Nephron (organoid): Measurements from ENCODE around the gene GTPBP10.

Experiments
- H3K27ac Mint-ChIP-seq, 3 experiments: 2 replicates each; pipeline ENCODE4 v1.8.0; 2020; ENCODE audit warnings: mixed read lengths in 3 of 3, mild to moderate bottlenecking in 2 of 3, moderate library complexity in 1 of 3
- H3K27me3 Mint-ChIP-seq: 2 replicates; pipeline ENCODE4 v1.8.0; 2021; ENCODE audit warnings: low read depth, mild to moderate bottlenecking, moderate library complexity, mixed read lengths
- H3K36me3 Mint-ChIP-seq: 2 replicates; pipeline ENCODE4 v1.8.0; 2020; ENCODE audit warnings: low read depth, mixed read lengths
- H3K4me1 Mint-ChIP-seq: 2 replicates; pipeline ENCODE4 v1.8.0; 2020; ENCODE audit warnings: mixed read lengths
- H3K4me3 Mint-ChIP-seq, 3 experiments: 2 replicates each; pipeline ENCODE4 v1.8.0; 2020; ENCODE audit warnings: mild to moderate bottlenecking in 3 of 3, mixed read lengths in 3 of 3, moderate library complexity in 2 of 3
- H3K9me3 Mint-ChIP-seq: 2 replicates; pipeline ENCODE4 v1.8.0; 2020; ENCODE audit warnings: mixed read lengths
- CTCF ChIP-seq, 3 experiments: fragments of 200-600 bp; sonication (generic); IDR thresholded peaks; one replicate each; pipeline ENCODE4 v1.5.0; 2021; ENCODE audit warnings: antibody characterized with exemption in 3 of 3; ENCODE audit not compliant: unreplicated experiment in 3 of 3

GTPBP10 gene, protein sequence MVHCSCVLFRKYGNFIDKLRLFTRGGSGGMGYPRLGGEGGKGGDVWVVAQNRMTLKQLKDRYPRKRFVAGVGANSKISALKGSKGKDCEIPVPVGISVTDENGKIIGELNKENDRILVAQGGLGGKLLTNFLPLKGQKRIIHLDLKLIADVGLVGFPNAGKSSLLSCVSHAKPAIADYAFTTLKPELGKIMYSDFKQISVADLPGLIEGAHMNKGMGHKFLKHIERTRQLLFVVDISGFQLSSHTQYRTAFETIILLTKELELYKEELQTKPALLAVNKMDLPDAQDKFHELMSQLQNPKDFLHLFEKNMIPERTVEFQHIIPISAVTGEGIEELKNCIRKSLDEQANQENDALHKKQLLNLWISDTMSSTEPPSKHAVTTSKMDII

DNA sequence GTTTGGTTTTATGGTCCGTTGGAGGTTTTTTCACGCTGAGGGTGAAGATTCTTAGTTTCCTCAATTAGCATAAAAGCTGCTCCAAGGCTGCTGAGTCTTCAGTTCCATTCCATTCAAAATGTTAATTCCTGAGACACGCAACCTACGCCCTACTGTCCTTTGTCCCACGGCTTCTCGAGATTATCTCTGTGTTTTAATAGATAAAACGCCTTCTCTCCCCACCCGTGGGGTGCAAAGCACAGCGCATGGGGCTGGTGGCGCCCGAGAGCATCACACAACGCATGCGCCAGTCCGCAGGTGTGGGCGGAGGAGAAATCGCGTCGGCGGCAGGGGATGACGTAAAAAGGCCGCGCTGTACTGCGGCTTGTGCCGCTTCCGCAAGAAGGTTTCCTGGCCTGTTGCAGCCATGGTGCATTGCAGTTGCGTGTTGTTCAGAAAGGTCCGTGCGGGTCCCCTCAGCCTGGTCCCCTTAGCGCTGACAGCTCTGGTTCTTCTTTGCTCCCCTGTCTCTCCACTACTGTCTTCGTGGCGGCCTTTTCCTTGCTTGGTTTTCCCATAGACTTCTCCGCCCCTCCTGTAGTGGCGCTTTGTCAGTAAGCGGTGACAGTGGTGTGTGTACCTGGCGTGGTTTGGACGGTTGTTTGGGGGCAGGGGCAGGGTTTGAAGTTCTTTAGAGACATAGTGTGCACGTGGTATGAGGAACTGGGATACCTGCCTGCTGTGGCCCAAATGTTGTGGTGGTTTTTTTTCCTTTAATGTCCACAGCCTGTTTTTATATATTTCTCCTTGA, at the start of gene GTPBP10:
Gene GTPBP10, plus strand, starts transcription at position 381 of the 790 bp plus-strand sequence. Its CDS starts 26 bp downstream, at position 407.
- peak; percentile 71 to 80 (median 73) for TF ChIP-seq CTCF (IDR thresholded peaks at IDR 0.05; ENCODE audit: unreplicated experiment in 3 of 3)
- Mint-ChIP-seq H3K4me1 (peaks cover 26% of the 10 kb centered on the region), H3K27me3 (no peaks in the 10 kb centered on the region), H3K36me3 (peaks cover 4% of the 10 kb centered on the region), H3K4me3 (peak within 1 kb of the TSS; percentile 96 to 100 (median 98)), H3K27ac (peak within 1 kb of the TSS; percentile 94 to 99 (median 95)), H3K9me3 (no peaks in the 10 kb centered on the region)

DNA sequence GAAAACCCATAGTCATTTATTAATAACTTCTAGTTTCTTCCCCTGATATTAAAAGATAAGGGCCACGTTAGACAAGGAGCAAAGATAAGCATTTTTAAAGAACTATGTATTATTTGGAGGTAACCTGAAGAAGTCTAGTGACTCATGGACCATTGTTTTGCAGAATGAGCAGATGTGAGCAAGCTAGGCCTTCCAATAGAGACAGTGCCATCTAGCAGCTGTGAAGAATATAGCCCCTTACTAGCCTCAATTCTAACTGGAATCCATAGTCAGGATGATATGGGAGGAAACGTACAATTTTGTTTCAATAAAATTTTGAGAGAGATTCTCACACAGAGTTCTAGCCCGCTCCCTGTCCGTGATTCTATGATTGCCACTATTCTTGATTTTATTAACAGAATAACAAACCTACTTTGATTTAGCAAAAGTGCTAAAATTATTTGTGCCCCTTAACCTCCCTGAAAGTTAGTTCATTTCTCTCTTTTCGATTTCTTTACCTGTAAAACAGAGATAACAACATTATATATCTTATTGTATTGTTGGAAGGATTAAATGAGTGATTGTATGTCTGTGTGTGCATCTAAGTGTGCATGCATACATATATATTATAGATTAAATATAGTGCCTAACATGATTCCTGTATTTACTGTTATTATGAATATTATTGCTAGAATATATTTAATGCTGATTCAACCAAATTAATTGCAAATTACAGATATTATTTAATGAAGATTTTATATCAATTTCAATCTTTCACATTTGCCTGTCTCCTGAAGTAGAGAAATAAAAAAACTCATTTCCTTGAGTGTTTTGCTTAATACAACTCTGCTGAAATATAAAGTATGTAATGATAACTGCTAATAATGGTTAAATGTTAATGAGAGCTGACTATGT, 48.1 kb upstream of the GTPBP10 start:
- no peak overlapping the region for H3K27ac Mint-ChIP-seq
- H3K4me1 Mint-ChIP-seq: no peaks in the 10 kb centered on the region
- peaks cover 23% of the 10 kb centered on the region for H3K36me3 Mint-ChIP-seq
- peak; percentile 38 to 51 (median 39) for TF ChIP-seq CTCF (IDR thresholded peaks at IDR 0.05; ENCODE audit: unreplicated experiment in 3 of 3)
- H3K4me3 Mint-ChIP-seq: no peak overlapping the region
- no peaks in the 10 kb centered on the region for H3K27me3 Mint-ChIP-seq
- H3K9me3 Mint-ChIP-seq: peaks cover 3% of the 10 kb centered on the region

- Mint-ChIP-seq H3K4me1 (no peaks in the 10 kb centered on the region), H3K36me3 (no peaks in the 10 kb centered on the region), H3K27ac (no peak overlapping the region), H3K4me3 (no peak overlapping the region), H3K27me3 (no peaks in the 10 kb centered on the region), H3K9me3 (no peaks in the 10 kb centered on the region)
- no peak for TF ChIP-seq CTCF (IDR thresholded peaks at IDR 0.05; ENCODE audit: unreplicated experiment in 3 of 3)
Measured at GRCh38 chr7:90303241-90303640, 43.3 kb upstream of the GTPBP10 start.

DNA sequence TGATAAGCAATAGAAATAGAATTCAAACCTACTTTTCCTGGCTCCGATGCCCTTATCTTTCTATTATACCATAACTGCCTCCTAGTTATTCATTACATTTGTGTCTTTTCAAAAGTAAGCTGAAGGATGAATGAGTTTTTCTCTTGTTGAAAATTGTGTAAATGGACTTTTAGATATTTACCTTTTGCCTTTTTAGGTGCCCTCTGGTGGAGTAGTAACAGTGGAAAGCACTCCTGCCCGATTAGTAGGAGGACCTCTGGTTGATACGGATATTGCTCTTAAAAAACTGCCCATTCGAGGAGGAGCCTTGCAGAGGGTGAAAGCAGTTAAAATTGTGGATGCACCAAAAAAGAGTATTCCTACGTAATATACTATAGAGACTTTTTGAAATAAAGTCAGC, 36.6 kb upstream of the GTPBP10 start:
- Mint-ChIP-seq H3K36me3 (no peaks in the 10 kb centered on the region), H3K27ac (no peak overlapping the region), H3K27me3 (no peaks in the 10 kb centered on the region), H3K9me3 (no peaks in the 10 kb centered on the region), H3K4me1 (no peaks in the 10 kb centered on the region), H3K4me3 (no peak overlapping the region)
- no peak for TF ChIP-seq CTCF (IDR thresholded peaks at IDR 0.05; ENCODE audit: unreplicated experiment in 3 of 3)

GRCh38 chr7:90311175-90311574, 35.3 kb upstream of the GTPBP10 start:
- no peak overlapping the region for H3K4me3 Mint-ChIP-seq
- H3K36me3 Mint-ChIP-seq: no peaks in the 10 kb centered on the region
- no peak for TF ChIP-seq CTCF (IDR thresholded peaks at IDR 0.05; ENCODE audit: unreplicated experiment in 3 of 3)
- H3K27ac Mint-ChIP-seq: no peak overlapping the region
- H3K4me1 Mint-ChIP-seq: no peaks in the 10 kb centered on the region
- no peaks in the 10 kb centered on the region for H3K9me3 Mint-ChIP-seq
- no peaks in the 10 kb centered on the region for H3K27me3 Mint-ChIP-seq
